AG04450 (cell line): Measurements from ENCODE around the gene DNMT3A. TPM values are rescaled to one million over a fixed set of nuclear protein-coding genes. Genes with fewer than 3 reads are reported as not detected.

Experiments used
- CTCF ChIA-PET: fragments of 300-600, 350-600 bp; formaldehyde crosslinking; extraction: SDS; loops from one replicate; lab custom pipeline; 2022; ENCODE audit warnings: antibody characterized with exemption, inconsistent platforms; lab: Charles Lee
- POLR2A ChIA-PET: fragments of 350-600 bp; formaldehyde crosslinking; extraction: SDS; loops from one replicate; lab custom pipeline; 2021; ENCODE audit warnings: antibody characterized with exemption, inconsistent platforms; lab: Yijun Ruan, JAX
- DNase-seq: peaks from one replicate; pipeline ENCODE4 v3.0.0-alpha.2; 2011; ENCODE audit warnings: low read depth, low spot score
- H3K27ac ChIP-seq: one replicate; pipeline ENCODE4 v1.5.1; 2012; ENCODE audit warnings: low read depth, low read length, control low read depth
- H3K27me3 ChIP-seq: one replicate; pipeline ENCODE4 v1.6.0; 2012; ENCODE audit warnings: low read length; ENCODE audit not compliant: control insufficient read depth, insufficient read depth
- H3K4me3 ChIP-seq: 2 replicates; pipeline ENCODE4 v1.5.1; 2011; ENCODE audit warnings: mild to moderate bottlenecking, low read depth, low read length, control low read depth
- H3K9me3 ChIP-seq: 2 replicates; pipeline ENCODE4 v1.5.1; 2012; ENCODE audit warnings: low read length; ENCODE audit not compliant: control insufficient read depth, insufficient read depth
- polyA plus RNA-seq: library from polyadenylated mRNA; depleted of rRNA; stranded (reverse); fragments of >200 nt; gene quantifications from 2 replicates; pipeline ENCODE4 v1.2.3, GENCODE V29; 2011
- TF ChIP-seq, protein P1 (sequence below): IDR thresholded peaks from 2 replicates; pipeline ENCODE4 v1.5.1; 2011; ENCODE audit warnings: low read depth, low read length, control low read depth, inconsistent platforms

DNMT3A gene
- polyA plus RNA-seq, 1 experiment, result 4.1 TPM

DNA sequence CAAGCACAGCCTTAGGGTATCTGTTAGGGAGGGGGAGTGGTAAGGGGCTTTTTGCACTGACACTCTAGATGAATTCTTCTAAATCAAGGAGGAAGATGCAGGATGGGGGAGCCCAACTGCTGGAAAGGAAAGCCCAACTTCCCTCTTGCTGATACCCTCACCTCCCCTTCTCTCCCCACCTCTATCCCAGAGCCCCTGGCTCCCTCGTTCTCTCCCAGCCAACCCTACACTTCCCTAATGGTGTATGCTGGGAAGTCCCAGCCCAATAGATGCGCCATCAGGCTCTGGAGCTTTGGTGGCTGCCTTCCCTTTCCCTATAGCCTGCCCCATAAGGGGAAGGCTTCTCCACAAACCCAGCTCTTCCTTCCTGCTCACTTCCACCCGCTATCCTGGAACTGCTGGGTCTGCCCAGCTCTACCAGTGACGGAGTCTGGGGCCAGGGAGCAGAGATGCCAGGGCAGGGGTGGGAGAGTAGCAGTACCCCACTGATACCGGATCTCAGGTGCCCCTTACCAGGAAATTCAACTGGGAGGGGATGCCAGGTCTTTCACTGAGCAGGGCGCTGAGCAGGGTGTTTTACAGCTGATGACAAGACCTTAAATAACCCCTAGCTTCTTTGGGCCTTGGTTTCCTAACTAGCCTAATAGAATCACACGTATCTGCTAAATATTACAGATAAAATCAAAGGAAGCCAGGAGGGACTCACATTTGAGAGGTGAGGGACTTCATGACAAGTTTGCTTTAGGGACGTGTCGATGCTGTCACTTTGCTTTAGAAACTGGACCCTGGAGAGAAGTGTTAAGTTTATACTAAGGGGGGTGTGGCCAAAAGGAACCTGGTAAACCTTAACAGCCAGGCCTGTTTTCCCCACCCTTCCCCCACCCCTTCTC is 82.6 kb downstream of the DNMT3A start:
- Histone ChIP-seq H3K9me3 (no peaks in the 10 kb centered on the region), H3K27ac (no peak overlapping the region), H3K4me3 (no peak overlapping the region), H3K27me3 (no peaks in the 10 kb centered on the region)
- ChIA-PET POLR2A (no interaction called here), CTCF (no interaction called here)
- no peak for DNase-seq
- TF ChIP-seq, protein P1, sequence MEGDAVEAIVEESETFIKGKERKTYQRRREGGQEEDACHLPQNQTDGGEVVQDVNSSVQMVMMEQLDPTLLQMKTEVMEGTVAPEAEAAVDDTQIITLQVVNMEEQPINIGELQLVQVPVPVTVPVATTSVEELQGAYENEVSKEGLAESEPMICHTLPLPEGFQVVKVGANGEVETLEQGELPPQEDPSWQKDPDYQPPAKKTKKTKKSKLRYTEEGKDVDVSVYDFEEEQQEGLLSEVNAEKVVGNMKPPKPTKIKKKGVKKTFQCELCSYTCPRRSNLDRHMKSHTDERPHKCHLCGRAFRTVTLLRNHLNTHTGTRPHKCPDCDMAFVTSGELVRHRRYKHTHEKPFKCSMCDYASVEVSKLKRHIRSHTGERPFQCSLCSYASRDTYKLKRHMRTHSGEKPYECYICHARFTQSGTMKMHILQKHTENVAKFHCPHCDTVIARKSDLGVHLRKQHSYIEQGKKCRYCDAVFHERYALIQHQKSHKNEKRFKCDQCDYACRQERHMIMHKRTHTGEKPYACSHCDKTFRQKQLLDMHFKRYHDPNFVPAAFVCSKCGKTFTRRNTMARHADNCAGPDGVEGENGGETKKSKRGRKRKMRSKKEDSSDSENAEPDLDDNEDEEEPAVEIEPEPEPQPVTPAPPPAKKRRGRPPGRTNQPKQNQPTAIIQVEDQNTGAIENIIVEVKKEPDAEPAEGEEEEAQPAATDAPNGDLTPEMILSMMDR, result no peak

DNA sequence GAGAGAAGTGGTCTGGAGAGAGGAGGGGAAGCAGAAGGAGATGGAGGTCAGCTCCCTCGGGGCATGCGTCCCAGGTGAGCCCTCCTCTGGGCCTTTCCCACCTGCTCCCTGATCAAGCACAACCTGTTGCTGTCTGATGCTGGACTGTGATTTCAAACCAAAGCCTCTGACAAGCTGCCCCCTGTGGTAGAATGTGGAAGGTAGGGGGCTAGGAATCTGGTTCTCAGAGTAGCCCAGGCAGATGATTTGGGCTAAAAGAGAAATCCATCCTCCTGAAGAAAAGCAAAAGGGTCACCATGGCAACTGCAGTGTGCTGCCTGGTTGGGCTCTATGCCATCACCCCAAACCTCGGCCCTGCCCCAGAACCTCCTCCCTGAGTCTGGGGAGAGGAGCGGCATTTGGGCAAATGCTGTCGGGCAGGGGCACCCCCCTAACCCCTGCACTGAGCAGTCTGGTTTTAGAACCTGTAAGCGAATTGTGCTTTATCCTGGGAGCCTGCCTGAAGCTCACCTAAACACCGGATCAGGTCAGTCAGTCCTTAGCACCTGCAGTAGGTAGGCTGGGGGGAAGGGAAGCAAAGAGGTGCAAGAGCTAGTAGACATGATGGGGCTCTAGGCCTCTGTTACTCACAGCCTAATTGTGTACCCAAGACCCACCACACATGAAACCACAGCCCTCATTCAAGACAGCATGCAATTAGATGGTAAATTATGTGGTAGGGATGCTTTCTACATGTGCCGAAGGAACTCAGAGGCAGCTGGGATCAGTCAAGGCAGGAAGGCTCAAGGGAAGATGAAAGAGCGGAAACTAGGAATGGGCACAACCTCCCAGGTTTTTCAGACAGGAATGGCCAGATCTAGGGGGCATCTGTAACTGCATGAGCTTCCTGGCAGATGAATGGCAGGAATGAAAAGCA is 83.5 kb downstream of the DNMT3A start:
- Histone ChIP-seq H3K9me3 (no peaks in the 10 kb centered on the region), H3K27ac (no peak overlapping the region), H3K27me3 (no peaks in the 10 kb centered on the region), H3K4me3 (no peak overlapping the region)
- TF ChIP-seq, protein P1, result peak; percentile 21; the same call in 1 of the 2 replicates
- ChIA-PET CTCF (no interaction called here), POLR2A (interaction anchor here (0.6 to 0.7 kb wide), 2 partner anchors 20 to 29 kb away, joined by 3 to 5 read pairs; no protein-coding TSS in a partner anchor)
- no peak for DNase-seq

DNA sequence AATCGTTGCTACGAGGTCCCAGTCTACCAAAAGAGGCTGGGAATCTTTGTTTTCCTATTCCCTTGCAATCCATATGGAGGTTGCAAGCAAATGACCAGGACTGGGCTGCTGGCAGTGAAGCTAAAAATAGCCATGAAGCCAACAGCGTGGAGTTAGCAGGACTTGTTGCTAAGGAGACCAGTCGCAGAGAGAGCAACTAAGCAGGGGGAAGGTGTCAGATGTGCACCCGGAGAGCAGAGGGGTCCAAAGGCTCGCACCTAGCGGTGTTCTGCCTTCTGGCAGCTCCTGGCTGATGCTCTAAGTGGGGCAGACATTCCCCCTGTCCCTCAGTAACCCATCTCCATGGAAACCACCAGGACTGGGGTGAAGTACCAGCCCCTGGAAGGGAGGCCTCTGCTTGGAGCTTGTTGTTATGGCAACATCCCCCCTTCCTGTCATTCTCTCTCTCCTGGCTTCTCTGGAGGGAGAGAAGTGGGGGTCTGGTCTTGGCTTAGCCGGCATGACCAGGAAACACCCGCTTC is 84.6 kb downstream of the DNMT3A start:
- Histone ChIP-seq H3K27ac (no peak overlapping the region), H3K9me3 (no peaks in the 10 kb centered on the region), H3K4me3 (no peak overlapping the region), H3K27me3 (no peaks in the 10 kb centered on the region)
- TF ChIP-seq, protein P1, result no peak
- POLR2A ChIA-PET, result interaction anchor here (0.6 kb wide), 1 partner anchor 21 kb away, joined by 5 read pairs; no protein-coding TSS in a partner anchor
- CTCF ChIA-PET, result no interaction called here
- peak; percentile 43 for DNase-seq

DNA sequence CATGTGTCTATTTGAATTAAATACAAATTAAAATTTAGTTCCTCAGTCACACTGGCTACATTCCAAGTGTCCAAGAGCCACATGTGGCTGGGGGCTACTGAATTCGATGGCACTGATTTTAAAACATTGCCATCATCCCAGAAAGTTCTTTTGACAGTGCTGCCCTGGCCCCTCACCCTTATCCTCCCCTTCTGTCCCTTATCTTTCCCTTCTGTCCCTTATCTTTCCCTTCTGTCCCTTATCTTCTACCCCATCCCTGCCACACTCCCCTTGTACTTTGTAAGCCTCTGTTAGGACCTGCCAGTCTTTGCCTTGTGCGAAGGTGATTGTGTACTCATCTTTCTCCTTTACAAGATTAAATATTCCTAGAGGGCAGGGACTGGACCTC is 85.2 kb downstream of the DNMT3A start:
- Histone ChIP-seq H3K4me3 (no peak overlapping the region), H3K9me3 (no peaks in the 10 kb centered on the region), H3K27me3 (no peaks in the 10 kb centered on the region), H3K27ac (no peak overlapping the region)
- CTCF ChIA-PET, result interaction anchor here (1.3 kb wide), 1 partner anchor 105 kb away, joined by 4 read pairs; no protein-coding TSS in a partner anchor
- no peak for DNase-seq
- TF ChIP-seq, protein P1, result no peak
- POLR2A ChIA-PET, result no interaction called here
